M059J (cell line): Measurements from ENCODE around the gene MYO1A. TPM values are rescaled to one million over a fixed set of nuclear protein-coding genes. Genes with fewer than 3 reads are reported as not detected.
"Not testable (repeated sequence)": the region's sequence is repeated elsewhere in the genome, so short reads cannot be mapped to it uniquely, and the experiment has no call there.

Experiments
- DNase-seq: peaks from one replicate; pipeline ENCODE4 v3.0.0-alpha.2; 2012; ENCODE audit warnings: low read depth
- total RNA-seq: library from RNA; depleted of rRNA; stranded (reverse); fragments of >200 nt; shearing (Covaris generic); gene quantifications from 2 replicates; pipeline ENCODE4 v1.2.3, GENCODE V29; 2014

The MYO1A gene
- total RNA-seq, 1 experiment from 2014 or later, result not detected

- no peak for DNase-seq
Measured at GRCh38 chr12:56995930-56996496, 53.9 kb downstream of the MYO1A start.

- no peak for DNase-seq
Measured at GRCh38 chr12:56995201-56995929, 54.6 kb downstream of the MYO1A start.

DNA sequence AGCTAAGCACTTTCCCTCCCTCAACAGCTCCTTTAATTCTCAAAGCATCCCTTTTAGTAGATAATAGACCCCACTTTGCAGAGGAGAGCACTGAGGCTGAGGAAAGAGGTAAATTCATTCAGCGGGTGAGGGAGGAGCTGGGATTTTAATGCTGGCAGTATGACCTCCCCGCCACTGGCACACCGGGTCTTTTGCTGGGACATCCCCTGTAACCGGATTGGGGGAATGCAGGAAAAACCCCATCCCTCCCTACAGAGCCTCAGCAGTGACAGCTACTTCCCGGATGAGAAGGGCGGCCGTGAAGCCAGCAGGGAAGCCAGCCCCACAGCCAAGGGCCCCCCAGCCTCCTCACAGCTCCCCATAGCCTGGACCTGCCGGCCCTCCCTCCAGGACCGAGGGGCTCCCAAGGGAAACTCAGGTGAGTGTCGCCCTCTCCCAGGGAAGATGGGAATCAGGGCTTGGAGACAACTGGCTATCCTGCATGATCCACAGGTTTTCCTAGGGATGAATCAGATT lies 55.6 kb downstream of the MYO1A start:
- no peak for DNase-seq

- no peak for DNase-seq
Measured at GRCh38 chr12:56993346-56993745, 56.6 kb downstream of the MYO1A start.

GRCh38 chr12:56991319-56992246 lies 58.3 kb downstream of the MYO1A start:
- DNase-seq, result peak; percentile 22

DNA sequence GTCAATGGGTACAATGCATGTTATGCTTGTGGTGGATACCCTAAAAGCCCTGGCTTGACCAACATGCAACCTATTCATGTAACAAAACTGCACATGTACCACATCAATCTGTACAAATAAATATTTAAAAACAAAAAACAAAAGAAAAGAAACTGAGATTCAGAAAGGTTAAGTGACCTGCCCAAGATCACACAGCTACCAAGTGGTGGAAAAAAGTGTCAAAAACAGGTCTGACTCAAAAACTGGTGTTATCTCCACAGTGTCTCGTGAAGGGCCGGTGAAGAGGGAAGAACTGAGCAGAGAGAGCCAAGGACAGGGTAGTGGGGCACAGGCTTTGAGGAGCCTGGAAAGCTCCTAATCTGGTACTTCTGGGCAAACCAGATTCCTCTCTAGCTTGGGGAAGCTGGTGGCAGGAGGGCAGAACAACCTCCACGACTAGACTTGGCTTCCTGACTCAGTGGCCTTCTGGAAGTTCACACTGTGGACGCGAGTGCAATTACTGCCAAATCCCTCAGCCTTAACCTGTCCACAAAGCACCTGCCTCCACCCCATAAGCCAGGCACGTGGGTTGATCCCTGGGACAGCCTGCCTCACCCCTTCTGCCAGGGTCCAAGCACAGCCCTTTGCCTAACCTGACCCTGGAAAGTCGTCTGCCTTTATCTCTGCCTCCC lies 59.1 kb downstream of the MYO1A start:
- no peak for DNase-seq

DNA sequence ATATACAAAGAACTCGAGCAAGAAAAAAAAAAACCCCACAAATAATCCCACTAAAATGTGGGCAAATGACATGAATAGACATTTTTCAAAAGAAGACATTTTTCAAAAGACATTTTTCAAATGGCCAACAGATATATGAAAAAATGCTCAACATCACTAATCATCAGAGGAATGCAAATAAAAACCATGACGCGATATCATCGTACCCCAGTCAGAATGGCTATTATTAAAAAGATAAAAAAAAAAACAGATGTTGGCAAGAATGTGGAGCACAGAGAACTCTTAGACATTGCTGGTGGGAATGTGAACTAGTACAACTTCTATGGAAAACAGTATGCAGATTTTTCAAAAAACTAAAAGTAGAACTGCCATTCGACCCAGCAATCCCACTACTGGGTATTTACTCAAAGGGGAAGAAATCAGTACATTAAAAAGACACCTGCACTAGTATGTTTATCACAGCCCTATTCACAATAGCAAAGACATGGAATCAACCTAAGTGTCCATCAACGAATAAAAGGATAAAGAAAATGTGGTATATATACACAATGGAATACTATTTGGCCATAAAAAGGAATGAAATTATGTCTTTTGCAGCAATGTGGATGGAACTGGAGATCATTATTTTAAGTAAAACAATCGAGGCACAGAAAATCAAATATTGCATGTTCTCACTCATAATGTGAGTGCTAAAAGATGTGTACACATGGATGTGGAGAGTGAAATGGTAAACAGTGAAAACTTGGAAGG lies 59.9 kb downstream of the MYO1A start:
- peak; percentile 18 for DNase-seq

DNA sequence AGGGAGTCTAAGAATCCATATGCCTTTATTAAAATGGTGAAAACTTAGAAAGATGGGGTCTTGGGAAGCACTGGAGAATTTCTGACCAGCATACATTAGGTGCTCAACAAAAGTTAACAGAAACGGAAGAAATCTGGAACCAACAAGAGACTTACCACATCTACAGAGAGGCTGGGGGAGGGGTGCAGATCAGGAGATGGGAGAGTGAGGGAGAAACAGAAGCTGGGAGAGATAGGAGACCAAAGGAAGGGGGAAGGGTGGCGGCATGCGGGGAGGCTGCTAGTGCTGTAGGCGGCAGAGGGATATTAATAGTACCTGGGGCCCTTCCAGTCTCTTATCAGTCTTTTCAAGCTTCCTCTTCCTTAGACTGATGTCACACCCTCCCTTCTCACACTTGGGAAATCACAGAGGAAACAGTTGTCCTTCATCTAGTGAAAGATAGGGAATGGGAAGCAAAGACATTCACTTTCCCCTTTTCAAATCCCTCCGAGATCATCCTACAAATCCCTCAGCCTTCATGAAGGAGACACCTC lies 61.7 kb downstream of the MYO1A start:
- DNase-seq, result no peak

DNA sequence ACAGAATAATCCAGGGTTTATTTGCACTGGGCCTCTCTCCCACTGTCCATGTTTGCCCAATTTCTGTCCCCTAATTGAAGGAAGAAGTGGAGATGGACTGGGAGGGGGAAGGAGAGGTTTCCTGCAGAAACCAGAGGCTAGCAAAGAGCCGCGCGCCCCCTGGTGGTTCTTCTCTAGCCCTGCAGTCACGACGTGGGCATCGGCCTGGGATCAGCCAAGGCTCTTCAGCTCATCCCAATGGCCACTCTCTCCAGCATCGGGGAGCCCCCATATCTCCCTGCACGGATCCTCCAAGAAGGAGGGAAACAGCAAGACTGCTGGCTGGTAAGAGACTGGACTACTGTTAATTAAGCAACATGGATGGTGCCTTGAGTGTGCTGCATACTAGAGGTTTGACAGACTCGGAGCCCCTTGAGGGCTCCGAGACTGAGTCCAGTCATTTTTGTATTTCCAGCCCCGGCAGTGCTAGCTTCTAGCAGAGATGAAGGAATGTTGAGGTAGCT lies 62.3 kb downstream of the MYO1A start:
- peak; percentile 69 for DNase-seq

DNA sequence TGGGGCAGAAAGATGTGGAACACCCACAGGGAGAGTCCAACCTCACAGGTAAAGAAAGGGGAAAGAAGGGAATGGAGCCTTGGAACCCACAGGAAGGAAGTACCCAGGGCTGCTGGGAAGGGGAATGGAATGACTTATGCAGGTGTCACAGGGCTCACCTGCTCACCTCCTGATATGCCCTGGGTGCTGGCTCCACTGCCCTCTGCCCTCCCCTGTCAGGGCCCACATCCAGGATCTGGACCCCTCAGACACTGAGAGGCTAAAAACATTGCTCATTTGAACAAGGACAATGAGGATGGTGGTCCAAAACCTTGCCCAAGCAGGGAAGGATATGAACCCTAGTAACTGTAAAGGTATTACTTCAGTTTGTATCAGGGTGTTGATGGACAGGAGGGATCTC lies 62.9 kb downstream of the MYO1A start:
- DNase-seq, result no peak

- peak; percentile 83 for DNase-seq
Measured at GRCh38 chr12:56985714-56986113, 64.2 kb downstream of the MYO1A start.

- no peak for DNase-seq
Measured at GRCh38 chr12:56983386-56983785, 66.5 kb downstream of the MYO1A start.

- not testable (repeated sequence) for DNase-seq
Measured at GRCh38 chr12:56982578-56983236, 67.2 kb downstream of the MYO1A start.

DNA sequence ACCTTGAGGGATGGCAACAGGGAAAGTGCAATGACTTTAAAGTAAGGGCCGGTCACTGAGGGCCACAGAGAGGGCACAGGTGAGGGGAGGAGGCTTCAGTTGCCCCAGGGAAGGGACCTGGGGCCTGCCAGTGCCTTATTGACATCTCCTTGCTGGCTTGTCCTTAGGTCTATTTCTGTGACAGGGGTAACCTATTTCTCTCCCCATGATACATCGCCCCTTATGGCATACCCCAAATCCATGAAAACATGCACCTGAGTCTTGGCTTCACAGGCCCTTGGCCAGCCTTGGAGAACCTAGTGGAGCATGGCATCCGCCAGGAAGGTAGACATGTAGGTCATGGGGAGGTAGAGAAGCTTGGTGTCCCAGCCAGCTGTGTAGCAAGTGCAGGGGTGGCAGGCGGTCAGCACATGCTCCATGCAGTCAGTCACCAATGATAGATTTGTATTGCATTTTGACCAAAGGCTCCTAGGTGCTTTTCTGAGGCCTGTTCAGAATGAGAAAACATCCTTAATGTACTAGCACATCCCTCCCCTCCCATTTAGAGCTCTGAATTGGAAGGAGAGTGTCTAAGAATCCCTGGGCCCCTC lies 68.9 kb downstream of the MYO1A start:
- no peak for DNase-seq

DNA sequence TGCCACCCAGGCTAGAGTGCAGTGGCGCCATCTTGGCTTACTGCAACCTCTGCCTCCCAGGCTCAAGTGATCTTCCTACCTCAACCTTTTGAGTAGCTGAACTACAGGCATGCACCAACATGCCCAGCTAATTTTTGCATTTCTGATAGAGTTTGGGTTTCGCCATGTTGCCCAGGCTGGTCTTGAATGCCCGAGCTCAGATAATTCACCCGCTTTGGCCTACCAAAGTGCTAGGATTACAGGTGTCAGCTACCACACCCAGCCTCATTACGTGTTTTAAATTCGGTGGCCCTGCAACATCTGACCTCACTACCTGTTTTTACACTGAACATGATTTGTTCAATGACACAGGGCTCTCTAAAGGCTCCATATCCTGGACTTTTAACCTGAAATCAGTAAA lies 69.7 kb downstream of the MYO1A start:
- DNase-seq, result no peak

DNA sequence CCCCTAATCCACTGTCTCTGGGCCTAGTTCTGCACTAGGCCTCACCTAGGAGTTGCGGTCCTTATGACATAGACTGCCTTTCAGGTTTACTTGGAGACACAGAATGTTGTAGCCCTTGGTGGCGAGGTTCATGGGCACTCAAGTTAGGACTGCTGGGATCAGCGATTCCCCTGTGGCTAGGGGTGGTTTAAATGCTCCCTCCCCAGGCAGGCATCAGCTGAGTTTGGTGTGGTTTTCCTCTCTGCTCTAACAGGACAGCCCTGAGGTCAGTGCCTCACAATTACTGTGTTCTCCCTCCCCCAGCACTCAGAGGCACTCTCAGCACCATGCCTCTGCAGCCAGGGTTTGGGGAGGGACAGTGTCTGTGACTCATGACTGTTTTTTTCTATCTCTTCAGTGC lies 70.3 kb downstream of the MYO1A start:
- DNase-seq, result peak; percentile 55
